GM19043 (cell line): Measurements from ENCODE around the gene GPR142.

ENCODE experiments used
- ATAC-seq: cut with Tn5 transposase; IDR thresholded peaks from one replicate; pipeline ENCODE4 v1.9.1; 2021; ENCODE audit warnings: low read depth; ENCODE audit not compliant: unreplicated experiment

GPR142 gene

DNA sequence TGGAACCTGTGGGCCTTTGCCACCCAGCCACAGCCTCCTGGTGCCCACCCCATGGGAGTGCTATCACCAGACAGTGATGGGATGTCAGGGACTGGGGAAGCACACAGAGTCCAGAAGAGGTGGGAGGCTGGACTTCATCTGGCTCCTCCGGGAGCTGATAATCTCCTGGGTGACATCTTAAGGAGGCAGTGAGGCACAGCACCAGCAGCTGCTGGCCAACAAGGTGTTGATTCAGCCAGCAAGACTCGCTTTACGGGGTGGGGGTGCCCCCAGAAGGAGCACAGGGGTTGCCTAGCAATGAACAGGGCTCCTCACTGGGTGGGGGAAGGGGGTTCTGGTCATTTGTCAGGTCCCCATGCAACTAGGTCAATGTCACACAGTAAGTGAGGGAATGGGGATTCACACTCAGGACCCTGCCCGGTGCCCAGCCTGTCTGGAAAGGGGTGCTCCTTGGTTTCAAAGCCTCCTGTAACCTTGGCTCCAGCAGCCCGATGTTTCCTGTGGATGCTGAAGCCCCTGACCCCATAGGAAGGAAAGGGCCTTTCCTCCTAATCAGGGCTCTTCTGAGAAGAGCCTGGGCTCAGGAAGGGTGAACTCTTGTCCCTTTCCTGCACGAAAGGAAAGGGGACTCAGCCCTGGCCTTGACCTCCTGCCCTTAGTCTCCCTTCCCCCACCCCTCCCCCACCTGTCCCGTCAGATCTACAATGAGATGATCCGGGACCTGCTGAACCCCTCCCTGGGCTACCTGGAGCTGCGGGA lies 23.6 kb upstream of the GPR142 start:
- ATAC-seq, result no peak

GRCh38 chr17:74344658-74345057 lies 22.6 kb upstream of the GPR142 start:
- no peak for ATAC-seq

DNA sequence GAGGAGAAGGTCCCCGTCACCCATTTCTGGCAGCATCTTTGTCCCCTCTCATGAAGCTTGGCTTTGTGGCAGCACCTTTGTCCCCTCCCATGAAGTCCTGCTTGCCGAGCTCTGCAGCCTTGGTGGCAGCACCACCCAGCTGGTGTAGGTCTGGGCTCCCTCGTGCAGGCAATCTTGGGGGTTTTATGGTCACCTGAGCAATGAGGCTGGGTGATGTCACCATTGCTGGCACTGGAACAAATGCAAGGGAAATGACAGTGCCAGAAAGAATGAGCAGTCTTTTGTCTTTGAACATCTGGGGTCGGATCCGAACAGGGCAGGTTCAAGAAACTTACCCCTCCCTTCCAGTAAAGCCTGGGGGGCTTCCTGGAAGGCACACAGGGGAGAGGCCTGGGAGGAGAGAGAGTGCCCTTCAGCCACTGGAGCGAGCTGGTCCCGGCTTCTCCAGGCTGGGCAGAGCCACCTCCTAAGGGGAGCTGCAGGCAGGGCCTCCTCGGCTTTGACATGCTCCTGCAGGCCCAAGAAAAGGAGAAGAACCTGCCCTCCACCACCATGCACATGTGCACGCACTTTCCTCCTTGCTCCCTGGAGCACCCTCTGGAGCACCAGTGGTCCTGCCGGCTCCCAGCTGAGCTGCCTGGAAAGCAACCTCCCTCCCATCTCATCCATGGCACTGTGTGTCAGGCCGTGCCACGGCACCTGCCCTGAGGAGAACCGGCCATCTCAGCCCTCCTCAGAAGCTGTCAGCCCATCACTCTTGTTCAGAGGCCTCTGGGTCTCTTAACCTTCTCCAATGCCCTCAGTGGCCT lies 21.7 kb upstream of the GPR142 start:
- ATAC-seq, result no peak

DNA sequence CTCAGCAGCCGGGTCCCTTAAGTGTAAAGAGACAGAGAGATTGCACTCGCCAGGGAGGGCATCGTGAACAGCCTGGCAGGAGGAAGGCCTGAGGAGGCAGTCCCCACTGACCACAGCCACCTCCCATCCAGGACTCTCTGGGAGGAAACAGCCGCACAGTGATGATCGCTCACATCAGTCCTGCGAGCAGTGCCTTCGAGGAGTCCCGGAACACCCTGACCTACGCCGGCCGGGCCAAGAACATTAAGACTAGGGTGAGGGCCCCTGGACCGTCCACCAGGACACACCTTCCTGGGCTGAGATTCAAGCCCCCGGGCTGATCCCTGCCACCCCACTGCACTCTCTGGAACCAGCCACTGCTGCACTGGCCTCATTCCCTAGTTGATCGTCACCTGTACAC lies 19.7 kb upstream of the GPR142 start:
- no peak for ATAC-seq

- ATAC-seq, result no peak
These were observed 18.2 kb upstream of the GPR142 start for GRCh38 chr17:74349120-74349519.

GRCh38 chr17:74350486-74350885 lies 16.8 kb upstream of the GPR142 start:
- no peak for ATAC-seq

DNA sequence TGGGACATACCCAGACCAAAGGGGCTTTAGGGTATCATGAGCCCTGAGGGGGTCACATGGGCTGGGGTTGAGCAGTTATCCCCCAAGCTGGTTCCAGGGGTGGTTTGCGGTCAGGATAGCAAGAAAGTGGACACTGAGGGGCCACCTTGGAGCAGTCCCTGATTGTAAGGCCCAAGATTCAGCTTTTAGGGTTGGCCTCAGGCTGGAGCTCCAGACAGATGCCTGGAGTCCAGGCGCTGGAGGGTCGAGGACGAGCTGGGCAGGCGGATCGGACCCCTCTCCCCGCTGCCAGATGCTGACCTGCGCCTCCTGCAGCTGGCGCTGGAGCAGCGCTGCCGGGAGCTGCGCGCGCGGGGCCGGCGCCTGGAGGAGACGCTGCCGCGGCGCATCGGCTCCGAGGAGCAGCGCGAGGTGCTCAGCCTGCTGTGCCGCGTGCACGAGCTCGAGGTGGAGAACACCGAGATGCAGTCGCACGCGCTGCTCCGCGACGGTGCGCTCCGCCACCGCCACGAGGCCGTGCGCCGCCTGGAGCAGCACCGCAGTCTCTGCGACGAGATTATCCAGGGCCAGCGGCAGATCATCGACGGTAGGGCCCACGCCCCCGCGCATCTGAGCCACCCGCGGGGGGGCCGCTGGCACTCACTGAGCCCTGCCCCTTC lies 15.6 kb upstream of the GPR142 start:
- no peak for ATAC-seq

GRCh38 chr17:74353446-74354060 lies 13.8 kb upstream of the GPR142 start:
- ATAC-seq, result no peak

GRCh38 chr17:74354123-74354522 lies 13.2 kb upstream of the GPR142 start:
- ATAC-seq, result no peak

GRCh38 chr17:74354561-74354960 lies 12.7 kb upstream of the GPR142 start:
- no peak for ATAC-seq

DNA sequence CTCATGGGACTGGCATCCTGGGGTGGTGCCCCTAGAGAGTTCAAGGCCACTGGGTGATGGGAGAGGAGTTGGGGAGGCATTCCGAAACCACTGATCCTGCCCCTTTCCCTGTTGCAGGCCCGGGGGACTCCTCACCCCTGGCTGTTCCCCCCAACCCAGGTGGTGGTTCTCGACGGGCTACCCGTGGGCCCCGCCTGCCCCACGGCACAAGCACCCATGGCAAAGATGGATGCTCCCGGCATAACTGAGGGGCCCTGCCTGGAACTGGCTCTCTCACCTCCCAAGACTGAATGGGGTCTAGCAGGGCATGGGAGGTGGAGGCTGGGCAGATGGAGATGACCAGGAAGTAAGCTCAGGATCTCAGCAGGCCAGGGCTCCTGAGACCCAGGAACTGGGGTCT lies 12.2 kb upstream of the GPR142 start:
- no peak for ATAC-seq

GRCh38 chr17:74356646-74357465 lies 10.4 kb upstream of the GPR142 start:
- no peak for ATAC-seq

GRCh38 chr17:74357466-74357809 lies 9.9 kb upstream of the GPR142 start:
- no peak for ATAC-seq

DNA sequence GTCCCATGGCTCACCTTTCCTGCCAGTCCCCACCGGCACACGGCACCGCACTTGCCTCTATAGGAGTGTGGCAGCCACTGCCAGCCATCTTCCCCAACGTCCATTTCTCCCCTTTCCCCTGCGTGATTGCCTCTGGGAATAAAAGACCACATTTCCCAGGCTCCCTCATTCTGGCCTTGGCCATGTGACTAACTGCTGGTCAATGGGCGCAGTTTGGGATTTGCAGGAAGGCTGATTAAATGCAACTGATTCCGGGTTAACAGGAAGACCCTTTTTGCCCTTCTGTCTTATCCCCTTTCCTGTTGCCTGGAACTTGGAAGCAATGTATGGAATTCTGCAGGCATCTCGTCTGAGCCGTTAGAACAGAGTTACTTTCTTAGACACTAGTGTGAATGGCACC lies 8.6 kb upstream of the GPR142 start:
- ATAC-seq, result no peak

DNA sequence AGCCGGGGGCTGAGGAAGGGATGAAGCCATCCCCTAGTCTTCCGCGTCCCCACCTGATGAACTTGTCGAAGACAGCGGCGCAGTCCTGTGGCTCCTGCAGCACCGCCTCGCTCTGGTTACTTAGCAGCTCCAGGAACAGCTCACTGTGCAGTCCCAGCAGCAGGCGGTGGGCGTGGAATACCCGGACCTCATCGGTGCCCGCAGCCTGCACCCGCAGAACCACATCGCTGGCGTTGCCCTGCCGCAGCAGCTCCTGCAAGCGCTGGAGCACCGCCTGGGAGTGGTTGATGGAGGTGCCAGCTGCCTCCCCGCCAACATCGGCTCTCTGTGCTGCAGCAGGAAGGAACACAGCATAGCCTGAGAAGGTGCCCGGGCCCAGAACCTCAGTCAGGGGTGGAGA lies 7.4 kb upstream of the GPR142 start:
- no peak for ATAC-seq

GRCh38 chr17:74360899-74361229 lies 6.4 kb upstream of the GPR142 start:
- no peak for ATAC-seq

GRCh38 chr17:74361230-74362068 lies 5.9 kb upstream of the GPR142 start, which contains the start of gene BTBD17:
BTBD17 (minus strand) TSS chr17:74361868; CDS start chr17:74361819, 49 bp downstream.
- no peak for ATAC-seq

- ATAC-seq, result no peak
These were observed 5.3 kb upstream of the GPR142 start for GRCh38 chr17:74362069-74362405.

GRCh38 chr17:74362810-74363498 lies 4.4 kb upstream of the GPR142 start:
- no peak for ATAC-seq
